ENCODE data around the gene CRBN. TPM values are rescaled to one million over a fixed set of nuclear protein-coding genes. Genes with fewer than 3 reads are reported as not detected.

Gene CRBN
- total RNA-seq (2014; rRNA removed; shearing (Covaris generic); ENCODE audit: low replicate concordance), result 23.2 and 26.0 TPM in 2 replicates

DNA sequence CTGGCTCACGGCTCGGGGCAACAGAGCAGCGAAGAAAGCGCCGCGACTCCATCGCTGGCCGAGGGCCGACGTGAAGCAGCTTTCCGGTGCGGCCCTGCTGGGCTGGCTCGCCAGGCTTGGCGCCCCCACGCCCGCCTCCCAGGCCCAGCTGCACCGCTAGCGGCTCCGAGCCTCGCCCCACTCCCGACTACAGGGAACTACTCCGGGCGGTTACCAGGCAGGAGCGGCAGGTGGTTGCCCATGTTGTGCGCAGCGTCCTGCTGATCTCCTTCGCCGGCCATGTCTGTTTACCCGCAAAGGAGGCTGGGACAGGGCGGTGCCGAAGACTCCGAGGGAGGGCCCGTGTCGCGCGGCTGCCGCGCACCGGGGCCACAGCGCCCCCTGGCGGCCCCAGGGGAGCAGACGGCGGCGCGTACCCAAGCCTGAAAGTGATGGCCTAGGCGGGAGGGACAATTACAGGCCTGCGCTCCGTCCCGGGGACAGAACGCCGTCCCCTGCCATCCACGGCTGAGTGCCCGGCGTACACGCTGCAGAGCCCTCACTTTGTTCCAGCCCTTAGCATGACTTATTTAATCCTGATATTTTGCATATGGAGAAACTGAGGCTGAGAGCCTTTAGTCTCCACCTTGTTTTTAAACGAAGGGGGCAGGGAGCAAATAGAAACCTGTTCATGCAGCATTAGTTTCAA, at the start of gene CRBN:
Gene CRBN (minus strand): TSS at position 285 of the 688 bp plus-strand sequence. CDS start 4 bp downstream, at position 281.
- peak; percentile 72 for DNase-seq
- Histone ChIP-seq H3K27me3 (no peaks in the 10 kb centered on the region), H3K4me3 (peak within 1 kb of the TSS; percentile 86), H3K36me3 (no peaks in the 10 kb centered on the region), H3K9me3 (no peaks in the 10 kb centered on the region)

DNA sequence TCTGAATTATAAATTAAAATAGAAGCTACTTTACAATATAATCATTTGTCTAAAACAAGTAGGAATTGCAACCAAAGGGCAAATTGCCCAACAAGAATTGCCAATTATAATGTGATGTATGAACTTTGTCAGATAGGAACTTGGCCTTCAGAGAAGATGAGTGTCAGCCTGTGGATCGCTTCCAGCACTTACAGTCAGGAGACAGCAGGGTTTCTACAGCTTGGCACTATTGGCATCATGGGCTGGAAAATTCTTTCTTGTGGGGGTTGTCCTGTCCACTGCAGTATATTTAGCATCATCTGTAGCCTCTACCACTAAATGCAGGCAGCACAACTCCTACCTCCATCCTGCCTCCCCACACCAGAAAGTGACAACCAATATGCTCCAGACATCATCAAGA, 48.1 kb upstream of the CRBN start:
- Histone ChIP-seq H3K9me3 (no peaks in the 10 kb centered on the region), H3K27me3 (no peaks in the 10 kb centered on the region), H3K4me3 (no peak overlapping the region), H3K36me3 (no peaks in the 10 kb centered on the region)
- DNase-seq, result no peak

DNA sequence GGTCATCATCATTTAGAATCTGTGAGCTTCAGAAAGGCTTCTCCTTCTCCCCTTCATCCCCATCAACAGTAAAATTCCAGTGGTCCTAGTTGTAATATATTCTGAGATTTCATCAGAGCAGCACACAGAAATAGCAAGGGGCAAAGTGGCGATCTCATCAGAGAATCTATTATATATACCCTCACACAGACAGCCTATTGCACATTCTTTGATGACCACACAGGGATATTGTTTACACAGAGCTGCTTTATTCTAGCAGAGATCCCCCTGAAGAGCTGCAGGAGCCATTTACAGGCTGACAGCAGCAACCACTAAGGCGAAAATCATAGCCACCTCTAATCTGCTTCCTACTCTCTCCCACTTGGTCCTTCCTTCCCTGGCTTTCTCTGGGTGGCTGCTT, 42.0 kb upstream of the CRBN start:
- no peak for DNase-seq
- H3K27me3 ChIP-seq, result no peaks in the 10 kb centered on the region
- H3K4me3 ChIP-seq, result no peak overlapping the region
- no peaks in the 10 kb centered on the region for H3K9me3 ChIP-seq
- H3K36me3 ChIP-seq, result no peaks in the 10 kb centered on the region

DNA sequence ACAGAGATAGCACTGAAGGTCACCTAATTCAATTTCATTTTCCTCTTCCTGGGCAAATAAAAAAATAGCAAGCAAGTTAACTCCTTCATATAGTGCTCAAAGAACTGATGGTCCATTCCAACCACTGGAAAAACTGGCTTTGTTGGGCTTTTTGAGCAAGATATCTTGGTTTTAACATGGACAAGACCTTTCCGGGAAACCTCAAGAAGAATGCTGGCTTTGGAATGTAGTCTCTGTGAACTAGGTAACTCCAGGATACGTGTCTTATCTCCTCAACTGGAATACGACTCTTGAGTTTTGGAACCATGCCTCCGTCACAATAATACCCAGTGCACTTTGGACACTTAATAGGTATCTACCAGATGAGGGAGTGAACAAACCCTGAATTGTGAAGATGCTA, 36.9 kb upstream of the CRBN start:
- no peaks in the 10 kb centered on the region for H3K36me3 ChIP-seq
- no peaks in the 10 kb centered on the region for H3K27me3 ChIP-seq
- no peak overlapping the region for H3K4me3 ChIP-seq
- H3K9me3 ChIP-seq, result no peaks in the 10 kb centered on the region
- DNase-seq, result no peak

DNA sequence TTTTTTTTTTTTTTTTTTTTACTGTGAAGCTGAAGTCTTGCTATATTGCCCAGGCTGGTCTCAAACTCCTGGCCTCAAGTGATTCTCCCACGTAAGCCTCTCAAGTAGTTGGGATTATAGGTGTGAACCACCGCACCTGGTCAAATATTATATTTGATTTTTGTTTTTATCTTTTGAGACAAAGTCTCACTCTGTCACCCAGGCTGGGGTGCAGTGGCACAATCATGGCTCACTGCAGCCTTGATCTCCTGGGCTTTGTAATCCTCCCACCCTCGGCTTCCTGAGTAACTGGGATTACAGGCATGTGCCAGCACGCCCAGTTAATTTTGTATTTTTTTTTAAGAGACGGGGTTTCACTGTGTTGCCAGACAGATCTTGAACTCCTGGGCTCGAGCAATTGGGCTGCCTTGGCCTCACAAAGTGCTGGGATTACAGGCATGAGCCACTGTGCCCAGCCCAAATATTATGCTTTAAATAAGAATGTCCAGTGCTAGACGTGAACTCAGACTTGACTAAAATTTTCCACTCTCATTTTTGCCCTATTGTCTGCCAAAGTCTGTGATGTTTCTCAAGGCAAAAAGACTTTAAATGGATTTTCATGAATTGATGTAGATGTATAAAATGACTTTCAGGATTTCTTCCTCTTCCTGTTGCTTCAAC, 33.4 kb upstream of the CRBN start:
- H3K9me3 ChIP-seq, result no peaks in the 10 kb centered on the region
- H3K36me3 ChIP-seq, result no peaks in the 10 kb centered on the region
- no peak for DNase-seq
- H3K4me3 ChIP-seq, result no peak overlapping the region
- H3K27me3 ChIP-seq, result no peaks in the 10 kb centered on the region

GRCh38 chr3:3209714-3210113, 30.2 kb upstream of the CRBN start:
- Histone ChIP-seq H3K9me3 (no peaks in the 10 kb centered on the region), H3K4me3 (no peak overlapping the region), H3K36me3 (no peaks in the 10 kb centered on the region), H3K27me3 (no peaks in the 10 kb centered on the region)
- no peak for DNase-seq

- no peaks in the 10 kb centered on the region for H3K27me3 ChIP-seq
- no peak overlapping the region for H3K4me3 ChIP-seq
- no peaks in the 10 kb centered on the region for H3K9me3 ChIP-seq
- H3K36me3 ChIP-seq, result no peaks in the 10 kb centered on the region
- no peak for DNase-seq
These were observed 29.6 kb upstream of the CRBN start for GRCh38 chr3:3209057-3209456.

DNA sequence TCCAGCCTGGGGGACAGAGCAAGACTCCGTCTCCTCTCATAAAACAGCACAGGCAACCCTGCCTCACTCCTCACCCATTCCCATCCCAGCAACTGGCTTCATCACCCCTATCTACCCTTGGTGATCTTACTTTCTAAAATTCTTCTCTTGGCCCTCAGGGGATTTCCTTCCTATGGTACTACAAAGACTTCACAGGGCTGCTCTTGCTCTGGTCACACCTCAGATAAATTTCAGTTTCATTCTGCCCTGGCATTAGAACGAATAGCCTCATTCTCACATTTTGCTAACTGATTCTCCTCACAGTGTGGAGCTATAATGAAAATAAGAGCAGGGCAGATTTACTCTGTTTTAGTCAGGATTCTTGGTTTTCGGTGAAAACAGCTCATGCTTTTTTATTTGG, 22.1 kb upstream of the CRBN start:
- H3K27me3 ChIP-seq, result no peaks in the 10 kb centered on the region
- H3K4me3 ChIP-seq, result no peak overlapping the region
- no peaks in the 10 kb centered on the region for H3K36me3 ChIP-seq
- no peaks in the 10 kb centered on the region for H3K9me3 ChIP-seq
- no peak for DNase-seq

GRCh38 chr3:3200632-3201212, 21.2 kb upstream of the CRBN start:
- no peak for DNase-seq
- Histone ChIP-seq H3K36me3 (no peaks in the 10 kb centered on the region), H3K27me3 (no peaks in the 10 kb centered on the region), H3K4me3 (no peak overlapping the region), H3K9me3 (no peaks in the 10 kb centered on the region)

- no peaks in the 10 kb centered on the region for H3K9me3 ChIP-seq
- H3K36me3 ChIP-seq, result no peaks in the 10 kb centered on the region
- H3K4me3 ChIP-seq, result no peak overlapping the region
- DNase-seq, result no peak
- no peaks in the 10 kb centered on the region for H3K27me3 ChIP-seq
These were observed 19.8 kb upstream of the CRBN start for GRCh38 chr3:3199306-3199705.

DNA sequence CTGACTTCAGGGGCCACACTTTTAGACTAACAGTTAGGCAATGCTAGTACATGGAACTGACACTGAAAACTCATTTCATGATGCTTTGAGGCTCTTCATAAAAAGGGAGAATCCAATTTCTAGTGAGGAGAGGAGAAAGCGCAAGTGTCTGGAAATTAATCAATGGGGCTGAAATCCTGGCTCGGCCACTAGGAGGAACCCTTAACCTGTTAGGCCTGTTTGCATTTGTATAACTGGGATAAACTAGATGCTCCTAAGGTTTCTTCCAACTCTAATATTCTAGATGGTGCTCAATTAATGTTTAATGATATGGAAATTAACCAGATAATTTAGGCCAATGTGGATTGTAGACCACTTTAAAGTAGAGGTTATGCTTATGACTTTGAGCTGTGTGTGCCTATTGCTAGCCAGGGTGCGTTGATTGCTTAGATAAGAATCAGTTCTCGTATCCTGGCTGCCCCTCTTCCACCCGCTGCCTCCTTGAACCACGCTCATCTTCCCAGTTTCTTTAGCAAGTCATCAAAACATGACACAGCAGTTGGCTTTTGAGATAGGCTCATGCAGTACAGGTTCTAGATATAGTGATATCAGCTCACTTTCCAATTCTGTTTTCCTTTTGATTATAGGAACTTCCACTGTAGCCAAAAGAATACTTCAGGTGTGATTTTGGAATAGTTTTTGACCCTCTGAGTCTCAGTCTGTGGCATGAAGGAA, 16.8 kb upstream of the CRBN start:
- H3K9me3 ChIP-seq, result no peaks in the 10 kb centered on the region
- no peak for DNase-seq
- no peak overlapping the region for H3K4me3 ChIP-seq
- H3K36me3 ChIP-seq, result no peaks in the 10 kb centered on the region
- no peaks in the 10 kb centered on the region for H3K27me3 ChIP-seq

- no peaks in the 10 kb centered on the region for H3K36me3 ChIP-seq
- no peak overlapping the region for H3K4me3 ChIP-seq
- no peak for DNase-seq
- H3K27me3 ChIP-seq, result no peaks in the 10 kb centered on the region
- H3K9me3 ChIP-seq, result no peaks in the 10 kb centered on the region
These were observed 15.4 kb upstream of the CRBN start for GRCh38 chr3:3194861-3195260.

- H3K36me3 ChIP-seq, result no peaks in the 10 kb centered on the region
- H3K27me3 ChIP-seq, result no peaks in the 10 kb centered on the region
- H3K9me3 ChIP-seq, result no peaks in the 10 kb centered on the region
- no peak for DNase-seq
- H3K4me3 ChIP-seq, result no peak overlapping the region
These were observed 12.8 kb upstream of the CRBN start for GRCh38 chr3:3192286-3192675.

- no peak overlapping the region for H3K4me3 ChIP-seq
- H3K36me3 ChIP-seq, result no peaks in the 10 kb centered on the region
- H3K9me3 ChIP-seq, result no peaks in the 10 kb centered on the region
- DNase-seq, result no peak
- no peaks in the 10 kb centered on the region for H3K27me3 ChIP-seq
These were observed 12.3 kb upstream of the CRBN start for GRCh38 chr3:3191675-3192285.

DNA sequence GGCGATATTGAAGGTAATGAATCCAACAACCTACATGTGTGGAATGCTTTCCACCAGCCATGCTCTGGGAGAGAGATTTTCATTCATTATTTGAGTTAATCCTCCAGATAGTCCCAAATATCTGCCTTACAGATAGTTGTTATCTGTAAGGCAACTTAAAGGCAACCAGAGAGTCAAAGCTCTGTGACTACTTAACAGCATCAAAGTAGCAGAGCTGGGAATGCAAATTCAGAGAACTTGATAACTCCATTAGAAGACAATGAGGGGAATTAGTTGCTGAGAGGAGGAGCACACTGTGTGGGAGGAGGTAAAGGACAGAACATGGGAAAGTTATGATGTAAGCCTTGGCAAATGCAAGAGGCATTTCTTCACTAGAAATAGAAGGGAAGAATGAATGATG, 10.5 kb upstream of the CRBN start:
- no peak for DNase-seq
- no peaks in the 10 kb centered on the region for H3K36me3 ChIP-seq
- H3K27me3 ChIP-seq, result no peaks in the 10 kb centered on the region
- no peaks in the 10 kb centered on the region for H3K9me3 ChIP-seq
- H3K4me3 ChIP-seq, result no peak overlapping the region

DNA sequence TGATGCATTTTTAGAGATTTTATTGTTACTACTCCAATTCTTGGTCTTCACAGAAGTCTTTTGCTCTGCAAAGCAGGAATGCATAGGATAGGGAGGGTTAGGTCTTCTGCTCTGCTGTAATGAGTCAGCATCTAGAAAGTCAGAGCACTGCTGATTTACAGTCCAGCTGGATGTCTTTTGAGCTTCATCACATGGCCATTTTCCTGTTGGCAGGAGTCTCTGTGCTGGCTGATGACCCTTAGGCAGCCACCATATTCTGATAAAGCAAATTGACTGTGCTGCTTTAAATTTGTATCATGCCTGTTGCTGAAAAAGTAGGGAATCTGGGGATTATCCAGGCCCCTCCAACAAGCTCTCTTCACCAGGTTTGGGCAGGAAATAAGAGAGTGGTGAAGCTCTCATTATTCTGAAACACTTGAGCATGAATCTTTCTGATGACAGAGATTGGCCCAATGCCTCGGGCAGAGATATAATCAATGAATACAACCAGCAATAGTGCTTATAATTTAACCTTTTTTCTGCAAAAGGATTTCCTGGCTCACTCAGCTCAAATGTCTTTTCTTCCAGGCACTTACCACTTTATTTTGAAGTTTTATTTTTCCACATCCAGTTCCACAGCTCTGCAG, 9.7 kb upstream of the CRBN start:
- H3K9me3 ChIP-seq, result no peaks in the 10 kb centered on the region
- H3K27me3 ChIP-seq, result no peaks in the 10 kb centered on the region
- H3K4me3 ChIP-seq, result no peak overlapping the region
- no peaks in the 10 kb centered on the region for H3K36me3 ChIP-seq
- no peak for DNase-seq

GRCh38 chr3:3184876-3185275, 5.4 kb upstream of the CRBN start:
- Histone ChIP-seq H3K27me3 (no peaks in the 10 kb centered on the region), H3K4me3 (no peak overlapping the region), H3K9me3 (no peaks in the 10 kb centered on the region), H3K36me3 (no peaks in the 10 kb centered on the region)
- DNase-seq, result no peak
